NCI-H2196 (cell line): ENCODE results near the gene ERG.

ENCODE experiments used
- DNase-seq: peaks from one replicate; lab custom pipeline; 2025; ENCODE audit not compliant: unreplicated experiment; lab: John Stamatoyannopoulos, UW

Gene ERG, protein sequence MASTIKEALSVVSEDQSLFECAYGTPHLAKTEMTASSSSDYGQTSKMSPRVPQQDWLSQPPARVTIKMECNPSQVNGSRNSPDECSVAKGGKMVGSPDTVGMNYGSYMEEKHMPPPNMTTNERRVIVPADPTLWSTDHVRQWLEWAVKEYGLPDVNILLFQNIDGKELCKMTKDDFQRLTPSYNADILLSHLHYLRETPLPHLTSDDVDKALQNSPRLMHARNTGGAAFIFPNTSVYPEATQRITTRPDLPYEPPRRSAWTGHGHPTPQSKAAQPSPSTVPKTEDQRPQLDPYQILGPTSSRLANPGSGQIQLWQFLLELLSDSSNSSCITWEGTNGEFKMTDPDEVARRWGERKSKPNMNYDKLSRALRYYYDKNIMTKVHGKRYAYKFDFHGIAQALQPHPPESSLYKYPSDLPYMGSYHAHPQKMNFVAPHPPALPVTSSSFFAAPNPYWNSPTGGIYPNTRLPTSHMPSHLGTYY

DNA sequence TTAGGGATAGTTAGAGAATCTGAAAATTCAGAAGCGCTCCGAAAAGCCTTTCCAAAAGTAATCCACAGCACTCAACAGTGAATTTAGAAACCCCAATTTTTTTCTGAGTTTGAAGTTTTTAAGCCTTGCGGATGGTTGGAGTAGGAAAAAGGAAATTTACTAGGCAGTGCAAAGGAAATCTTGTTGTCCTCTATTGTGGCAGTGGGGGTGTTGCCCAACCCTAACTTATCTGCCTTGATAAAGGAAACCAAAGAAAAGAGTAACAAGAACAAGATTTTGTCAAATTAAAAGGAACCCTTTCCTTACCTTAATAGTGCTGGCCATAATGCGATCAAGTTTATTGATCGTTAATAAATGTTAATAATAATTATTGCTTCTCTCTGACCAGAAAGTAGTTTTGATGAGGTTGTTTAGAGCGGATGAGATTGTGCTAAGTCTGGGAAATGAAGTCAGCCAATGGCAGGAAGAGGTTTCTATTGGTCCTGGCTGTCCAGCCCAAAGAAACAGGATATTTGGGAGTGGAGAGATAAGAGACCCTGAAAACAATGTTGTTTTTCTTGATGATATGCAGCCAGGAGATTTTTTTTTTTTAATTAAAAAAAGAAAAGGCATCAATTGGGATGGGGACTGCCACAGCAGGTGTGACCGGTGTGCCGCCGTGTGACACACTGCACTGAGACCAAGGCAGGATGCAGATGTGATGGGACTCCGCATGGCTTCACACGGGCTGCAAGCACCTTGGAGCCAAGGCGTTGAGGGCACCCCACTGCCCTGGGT, at the start of gene ERG:
ERG (minus strand) TSS at position 421 of the 777 bp plus-strand sequence; CDS start at position 324, 97 bp downstream.
- DNase-seq: no peak

DNA sequence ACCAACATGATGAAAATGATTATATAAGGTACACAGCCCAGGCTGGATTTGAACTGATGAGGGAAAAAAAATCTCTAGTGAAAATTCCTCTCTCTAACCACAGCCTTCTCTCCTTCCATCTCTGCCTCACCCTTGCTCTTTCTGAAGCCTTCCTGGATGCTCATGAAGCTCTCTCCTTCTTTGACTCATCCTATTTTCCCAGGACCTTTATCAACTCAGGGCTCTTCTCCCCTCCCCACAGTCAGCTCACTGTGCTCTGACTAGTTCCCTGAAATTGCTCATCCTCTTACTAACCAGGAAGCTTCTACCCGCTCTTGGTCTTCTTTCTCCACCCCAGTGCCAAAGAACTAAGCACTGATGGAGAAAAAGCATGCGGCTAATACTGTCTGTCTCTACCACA, 46.4 kb upstream of the ERG start:
- no peak for DNase-seq

DNA sequence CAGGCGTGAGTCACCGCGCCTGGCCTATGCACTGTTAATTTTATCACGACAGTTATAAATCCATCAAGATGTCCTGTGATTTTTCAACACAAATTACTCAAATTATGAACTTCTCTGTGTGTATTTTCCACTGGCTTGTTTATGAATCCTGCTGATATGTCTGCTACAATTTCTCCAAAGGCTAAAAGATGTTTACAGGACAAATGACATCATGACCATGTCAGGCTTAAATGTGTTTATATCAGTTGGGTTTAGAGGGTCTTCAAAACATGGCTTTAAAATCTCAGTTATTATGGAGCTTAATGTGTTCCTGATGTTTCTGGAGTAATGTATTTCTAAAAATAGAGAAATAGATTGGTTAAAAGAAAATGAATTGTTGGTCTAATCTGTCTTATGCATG, 44.0 kb upstream of the ERG start:
- no peak for DNase-seq

DNA sequence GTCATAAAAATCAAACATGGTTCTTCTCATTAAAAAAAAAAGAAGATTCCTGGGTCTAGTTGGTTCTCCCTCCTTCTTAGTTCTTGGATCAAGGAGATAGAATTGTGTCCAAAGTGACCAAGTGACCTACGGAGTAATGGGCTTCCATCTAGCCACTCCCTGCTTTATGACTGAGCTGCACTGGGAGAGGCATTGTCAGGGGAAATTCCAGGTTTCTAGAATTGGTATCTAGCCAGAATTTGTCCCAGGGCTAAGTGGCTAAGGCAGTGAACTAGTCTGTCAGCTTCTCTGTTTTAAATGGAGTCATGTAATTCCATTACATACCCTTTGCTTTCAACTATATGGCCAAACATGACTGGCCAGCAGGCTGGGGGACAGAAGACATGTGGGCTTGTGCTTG, 40.1 kb upstream of the ERG start:
- DNase-seq: no peak

DNA sequence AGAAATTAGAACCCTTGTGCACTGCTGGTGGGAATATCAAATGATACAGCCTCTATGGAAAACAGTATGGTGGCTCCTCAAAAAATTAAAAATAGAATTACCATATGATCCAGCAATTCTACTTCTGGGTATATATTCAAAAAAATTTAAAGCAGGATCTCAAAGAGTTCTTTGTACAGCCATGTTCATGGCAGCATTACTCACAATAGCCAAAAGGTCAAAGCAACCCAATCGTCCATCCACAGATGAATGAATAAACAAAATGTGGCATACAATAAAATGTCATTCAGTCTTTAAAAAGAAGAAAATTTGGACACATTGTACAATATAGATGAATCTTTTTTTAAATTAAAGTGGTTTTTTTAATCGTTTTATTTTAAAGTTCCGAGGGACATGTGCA, 36.3 kb upstream of the ERG start:
- DNase-seq: no peak

DNA sequence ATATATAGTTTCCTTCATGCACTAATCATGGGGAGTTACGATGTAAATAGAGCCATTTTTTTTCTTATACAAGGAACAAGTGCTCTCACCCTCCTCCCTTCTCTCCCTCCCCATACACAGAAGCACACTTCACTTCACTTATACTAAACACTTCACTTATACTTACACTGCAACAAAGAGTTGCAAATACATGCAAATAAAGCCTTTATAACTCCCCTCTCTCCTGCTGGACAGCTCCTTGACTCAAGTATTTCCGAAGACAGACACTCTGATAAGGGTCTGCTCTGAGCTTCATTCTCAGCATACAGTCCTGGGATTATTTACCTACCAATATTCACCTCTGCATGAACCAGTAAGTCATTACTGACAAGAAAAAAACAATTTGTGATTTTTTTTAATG, 35.6 kb upstream of the ERG start:
- no peak for DNase-seq

DNA sequence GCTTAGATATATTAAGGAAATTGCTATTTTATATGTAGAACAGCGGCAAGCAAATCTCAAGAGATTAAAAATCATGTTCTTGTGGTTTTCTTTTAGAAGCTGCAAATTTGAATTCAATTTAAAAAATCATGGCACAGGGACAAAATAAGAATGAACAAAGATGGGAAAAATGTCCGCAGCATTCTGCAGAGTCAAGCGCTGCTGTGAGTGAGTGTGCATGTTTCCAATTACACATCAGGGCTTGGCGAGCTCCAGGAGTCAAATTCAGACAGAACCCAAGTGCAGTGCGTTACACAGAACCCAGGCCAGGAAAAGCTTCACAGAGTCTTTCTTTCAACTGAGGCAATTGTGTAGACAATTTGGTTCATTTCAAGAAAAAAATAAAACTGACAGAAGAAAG, 33.3 kb upstream of the ERG start:
- no peak for DNase-seq

DNA sequence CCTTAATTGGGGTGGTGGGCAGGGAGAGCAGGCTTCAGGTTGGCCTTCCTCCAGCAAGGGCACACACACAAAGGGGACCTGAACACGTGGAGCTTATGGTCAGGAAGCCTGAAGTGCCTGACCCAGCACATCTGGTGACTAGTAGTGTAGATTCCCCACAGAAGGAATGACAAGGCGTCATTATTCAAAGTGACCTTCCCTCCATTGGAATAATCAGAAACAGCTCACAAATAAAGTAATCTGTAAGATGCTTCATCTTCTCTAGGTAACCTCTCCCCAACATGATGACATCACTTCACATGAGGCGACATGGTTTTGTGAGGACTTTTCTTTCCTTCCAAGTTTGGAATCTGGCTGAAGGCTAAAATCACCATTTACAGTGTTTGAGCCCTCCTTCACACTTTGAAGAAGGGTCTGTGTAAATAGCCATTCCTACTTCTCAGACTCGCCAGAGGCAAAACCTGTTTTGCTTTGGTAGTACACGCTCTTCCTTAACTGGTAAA, 32.8 kb upstream of the ERG start:
- no peak for DNase-seq

DNA sequence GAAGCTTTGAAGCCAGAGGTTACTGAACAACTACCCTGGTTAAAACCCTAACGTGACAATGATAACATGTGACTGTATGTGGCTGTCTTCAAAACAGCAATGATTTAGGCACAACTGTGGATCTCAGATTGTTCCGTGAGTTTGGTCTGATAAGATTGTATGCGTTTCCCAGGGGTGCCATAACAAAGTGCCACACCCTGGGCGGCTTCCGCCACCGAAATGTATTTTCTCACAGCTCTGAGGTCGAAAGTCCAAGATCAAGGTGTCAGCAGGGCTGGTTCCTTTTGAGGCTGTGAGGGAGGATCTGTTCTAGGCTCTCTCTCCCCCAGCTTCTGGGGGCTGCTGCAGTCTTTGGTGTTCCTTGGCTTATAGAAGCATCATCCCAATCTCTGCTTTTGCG, 29.5 kb upstream of the ERG start:
- DNase-seq: no peak

DNA sequence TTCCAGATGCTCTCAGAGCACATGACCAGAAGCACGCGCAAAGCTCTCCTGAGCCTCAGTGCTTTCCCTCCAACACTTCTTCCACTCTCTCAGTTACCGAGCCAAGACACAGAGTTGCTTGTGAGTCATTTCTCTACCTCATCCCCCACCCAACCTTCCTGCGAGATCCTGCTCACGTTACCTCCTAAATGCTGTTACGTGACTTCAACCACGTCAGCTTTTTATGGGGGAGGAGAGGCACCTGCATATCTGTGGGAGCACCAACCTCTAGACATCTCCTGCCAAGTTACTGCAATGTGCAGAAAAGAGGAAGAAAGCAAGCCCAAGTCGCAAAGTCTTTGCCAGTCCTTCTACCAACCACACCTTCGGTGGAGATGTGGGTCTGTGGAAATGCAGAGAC, 27.2 kb upstream of the ERG start:
- no peak for DNase-seq

DNA sequence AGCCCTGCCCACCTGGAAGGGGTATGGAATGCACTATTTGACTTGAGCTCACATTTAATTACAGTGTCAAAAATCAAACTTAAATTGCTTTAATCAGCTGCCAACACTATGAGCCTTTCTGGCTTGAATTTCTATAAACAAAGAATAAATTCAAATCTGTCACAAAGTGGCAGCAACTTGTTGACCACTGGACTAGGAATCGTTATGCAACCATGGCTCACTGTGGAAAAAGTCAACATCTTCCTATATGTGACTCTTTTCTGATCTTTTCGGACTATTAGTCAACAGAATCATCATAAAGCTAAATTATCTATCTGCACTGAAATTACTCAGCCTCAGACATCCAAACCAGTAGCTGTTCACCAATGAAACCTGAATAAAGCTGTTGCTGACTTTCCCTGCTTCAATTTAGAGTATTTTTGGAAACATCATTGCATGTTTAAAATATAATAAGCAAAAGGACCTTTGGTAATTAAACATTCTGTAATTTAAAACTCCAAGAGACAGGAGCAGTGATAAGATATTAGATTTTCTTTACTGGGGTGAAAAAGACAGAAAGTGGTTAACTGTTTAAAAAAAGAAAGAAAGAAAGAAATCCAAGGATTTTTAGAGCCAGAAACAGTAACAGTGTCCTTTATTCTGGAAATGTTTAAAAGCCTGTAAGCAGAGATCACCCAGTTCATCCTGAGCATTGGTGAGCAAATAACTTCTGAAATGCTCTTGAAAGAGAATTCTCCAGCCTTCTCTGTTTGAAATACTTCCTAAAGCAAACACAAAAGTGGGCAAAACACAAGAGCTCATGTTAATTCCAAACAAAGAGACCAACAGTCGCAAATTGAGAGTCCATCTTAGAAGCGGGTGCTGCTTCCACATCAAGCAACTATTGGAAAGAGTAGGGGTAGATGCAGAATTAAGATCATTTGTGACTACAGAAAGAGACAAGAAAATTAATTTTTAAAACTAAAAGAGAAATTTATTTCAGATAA, 26.2 kb upstream of the ERG start:
- DNase-seq: peak; percentile 21

DNA sequence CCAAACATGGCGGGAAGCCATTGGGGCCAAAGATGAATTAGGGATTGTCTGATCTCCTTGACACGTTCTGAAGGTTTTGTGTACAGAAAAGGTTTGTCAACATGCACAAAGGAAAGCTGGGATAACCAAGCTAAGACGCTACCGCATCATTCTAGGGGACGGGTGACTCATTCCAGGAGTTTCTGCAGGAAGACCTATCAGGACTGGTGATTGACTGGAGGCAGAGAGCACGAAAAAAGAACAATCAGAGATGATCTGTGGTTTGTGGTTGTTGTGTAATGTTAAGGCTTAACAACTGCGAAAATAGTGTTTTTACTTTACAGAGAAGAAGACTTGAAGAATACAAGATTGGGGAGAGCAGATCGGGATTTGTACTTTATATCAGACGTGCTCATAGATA, 22.2 kb upstream of the ERG start:
- no peak for DNase-seq

DNA sequence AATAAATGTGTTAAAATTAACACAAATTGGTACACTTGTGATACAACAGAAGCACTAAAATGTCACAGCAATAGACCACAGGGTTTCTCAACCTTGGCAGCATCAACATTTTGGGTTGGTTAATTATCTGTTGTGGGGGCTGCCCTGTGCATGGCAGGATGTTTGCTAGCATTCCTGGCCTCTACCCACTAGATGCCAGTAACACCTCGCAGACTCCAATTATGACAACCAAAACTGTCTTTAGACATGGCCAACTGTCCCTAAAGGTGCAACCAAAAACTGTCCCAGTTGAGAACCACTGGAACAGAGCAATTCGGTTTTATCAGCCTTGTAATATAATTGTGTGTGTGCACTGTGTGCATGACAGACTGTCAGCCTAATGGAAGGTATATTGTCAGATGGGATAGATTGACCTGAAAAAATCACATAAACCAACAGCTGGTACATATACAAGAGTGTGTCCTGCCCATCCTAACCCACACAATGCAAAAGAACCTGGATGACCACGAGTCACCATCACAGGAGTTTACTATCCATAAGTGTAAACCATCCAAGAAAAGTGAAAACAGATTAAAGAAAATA, 13.5 kb upstream of the ERG start:
- no peak for DNase-seq

DNA sequence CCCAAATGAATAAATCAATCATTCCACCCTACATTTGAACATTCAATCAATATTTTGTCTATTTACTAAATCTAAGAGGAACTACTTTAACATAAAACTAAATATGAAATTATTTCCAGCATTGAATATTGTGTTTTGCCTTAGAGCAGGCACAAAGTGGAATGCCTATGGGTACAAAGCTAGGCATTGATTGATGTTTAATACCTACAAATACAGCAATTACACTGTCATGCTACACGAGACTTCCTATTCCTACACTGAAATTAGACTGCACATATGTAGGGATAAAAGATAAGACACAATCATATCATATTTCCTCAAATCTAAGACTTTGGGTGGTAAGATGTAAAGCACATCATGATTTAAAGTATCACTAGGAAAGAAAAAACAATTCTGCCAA, 12.9 kb upstream of the ERG start:
- DNase-seq: no peak

DNA sequence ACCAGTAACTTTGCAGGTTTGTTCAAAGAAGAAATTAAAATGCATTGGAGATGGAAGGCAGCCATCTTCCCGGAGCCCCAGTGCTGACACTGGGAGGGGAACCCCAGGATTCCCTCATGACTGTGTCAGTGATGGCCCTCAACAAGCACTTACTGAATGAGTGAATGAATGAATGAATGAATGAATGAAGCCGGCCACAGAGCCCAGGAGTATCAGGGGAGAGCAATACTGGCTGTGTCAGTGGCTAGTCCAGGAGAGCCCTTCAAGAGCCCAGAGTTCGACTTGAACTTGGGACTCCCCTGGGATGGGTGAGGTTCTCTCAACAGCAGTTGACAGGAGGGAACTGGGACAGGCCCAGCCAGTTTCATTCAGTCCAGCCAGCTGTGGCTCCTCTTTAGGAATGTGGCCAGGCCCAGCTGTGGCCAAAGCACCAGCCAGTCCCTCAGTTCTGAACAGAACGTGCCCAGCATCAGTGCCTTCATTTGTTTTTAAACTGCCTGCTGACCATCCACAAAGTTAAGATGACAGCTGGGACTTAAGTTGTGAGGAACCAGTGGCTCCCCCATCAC, 9.2 kb upstream of the ERG start:
- DNase-seq: no peak

DNA sequence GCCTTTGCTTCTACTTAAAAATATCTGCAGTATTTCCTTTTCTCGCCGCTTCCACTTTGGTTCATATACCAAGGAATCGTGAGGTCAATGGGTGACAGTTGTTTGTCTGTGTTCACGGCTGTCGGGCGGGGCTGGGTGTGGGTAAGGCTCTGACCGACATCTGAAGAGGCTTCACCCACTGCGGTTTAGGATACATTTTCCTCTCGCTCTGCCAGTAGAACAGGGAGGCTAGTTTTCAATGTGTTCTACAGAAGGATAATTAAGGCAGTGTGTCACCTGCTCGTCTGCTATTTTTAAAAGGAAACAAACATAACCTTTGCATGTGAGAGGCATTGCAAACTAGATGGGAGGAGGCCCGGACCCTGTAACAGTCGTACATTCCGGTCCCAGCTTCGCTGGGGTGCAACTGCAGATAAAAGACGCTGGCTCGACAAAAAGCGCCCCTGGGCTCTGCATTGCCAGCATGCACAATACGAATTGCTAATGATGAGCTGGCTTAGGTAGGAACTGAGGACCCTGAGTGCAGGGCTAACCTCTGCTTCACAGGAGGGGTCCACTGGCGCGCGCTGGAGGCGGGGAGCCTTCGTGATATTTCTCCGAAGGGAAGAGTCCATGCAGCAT, 8.5 kb upstream of the ERG start:
- no peak for DNase-seq

DNA sequence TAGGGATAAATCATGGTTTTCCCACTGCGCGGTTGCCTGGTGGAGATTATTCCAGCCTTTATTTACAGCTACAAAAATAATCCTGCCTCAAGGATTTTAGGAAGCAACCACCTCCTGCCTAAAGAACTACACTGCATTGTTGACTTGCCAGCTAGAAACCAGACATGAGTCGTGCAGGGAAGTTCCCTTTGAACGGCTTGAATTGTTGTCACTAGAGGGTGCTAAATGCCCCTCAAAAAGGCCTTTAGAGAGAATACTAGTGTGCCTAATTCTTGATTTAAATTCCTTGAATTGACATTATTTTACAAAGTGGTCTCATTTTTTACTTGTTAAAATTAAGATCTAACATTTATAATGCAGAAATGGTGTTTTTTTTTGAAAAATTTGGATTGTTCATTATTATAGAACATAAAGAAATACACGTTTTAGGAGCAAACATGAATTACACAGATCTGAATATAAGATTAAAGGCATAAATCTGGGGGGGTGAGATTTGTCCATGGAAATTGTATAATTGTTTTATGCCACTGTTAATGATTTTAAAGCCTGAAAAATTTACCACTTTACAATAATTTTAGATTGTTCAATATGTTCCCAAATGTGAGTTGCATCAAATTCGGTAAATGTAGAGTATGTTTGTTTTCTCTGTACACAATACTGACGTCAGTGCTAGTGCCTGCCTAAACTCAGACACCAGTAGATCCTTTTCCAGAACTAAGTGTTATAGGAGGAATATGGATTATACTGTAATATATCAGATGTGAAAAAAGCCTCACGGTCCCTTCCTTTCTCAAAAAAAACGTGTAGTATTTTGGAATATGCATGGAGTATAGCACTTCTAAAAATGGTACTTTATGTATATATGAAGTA, 7.6 kb upstream of the ERG start:
- DNase-seq: peak; percentile 79

DNA sequence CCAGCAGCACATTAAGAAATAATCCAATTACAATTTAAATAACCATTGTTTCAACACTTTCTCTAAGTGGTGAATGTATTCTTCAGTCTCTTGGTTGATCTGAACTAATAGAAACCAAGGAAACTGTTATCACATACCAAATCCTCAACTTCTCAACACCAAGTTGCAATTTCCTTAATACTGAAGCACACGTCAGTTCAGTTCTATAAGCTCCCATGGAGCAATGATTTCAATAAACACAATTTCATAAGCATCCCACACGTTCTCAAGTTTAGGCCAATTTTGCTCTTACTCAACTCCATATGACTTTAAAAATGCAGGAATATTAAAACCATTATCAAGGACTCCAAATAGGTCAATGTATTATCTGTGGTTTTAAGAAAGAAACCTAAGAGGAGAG, 5.8 kb upstream of the ERG start:
- no peak for DNase-seq

DNA sequence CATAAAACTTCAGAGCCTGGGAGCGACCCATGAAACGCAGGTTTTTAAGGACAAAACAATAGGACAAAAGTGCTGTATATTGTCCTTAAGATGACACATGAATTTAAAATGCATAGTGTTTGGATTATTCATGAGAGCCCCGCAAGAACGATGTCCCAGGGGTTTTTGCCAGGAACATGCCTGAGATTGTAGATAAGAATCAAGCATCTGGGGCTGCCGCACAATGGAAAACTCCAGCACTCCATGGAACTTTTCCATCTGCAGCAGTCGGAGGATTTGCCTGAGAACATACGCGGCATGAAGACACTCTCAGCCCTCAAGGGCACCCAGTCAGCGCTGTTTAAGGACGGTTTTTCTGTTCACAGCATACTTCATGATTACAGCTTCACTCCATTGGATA, 5.3 kb upstream of the ERG start:
- no peak for DNase-seq
